Measurements from ENCODE around the gene G6PD. TPM values are rescaled to one million over a fixed set of nuclear protein-coding genes. Genes with fewer than 3 reads are reported as not detected.

The G6PD gene
- total RNA-seq, 1 donor from 2014 or later, result 47.7 TPM

- Mint-ChIP-seq H3K9me3 (ENCODE audit: low read depth) (peaks cover 4% of the 10 kb centered on the region), H3K27ac (no peak overlapping the region), H3K4me3 (ENCODE audit: low read depth) (peak overlapping the region; percentile 73), H3K4me1 (ENCODE audit: low read depth) (peaks cover 3% of the 10 kb centered on the region), H3K36me3 (ENCODE audit: insufficient read depth) (peaks cover 3% of the 10 kb centered on the region), H3K27me3 (no peaks in the 10 kb centered on the region)
- TF ChIP-seq CTCF (IDR thresholded peaks at IDR 0.05; ENCODE audit: unreplicated experiment), result no peak
- no peak for DNase-seq (ENCODE audit: low spot score, unreplicated experiment)
Measured at GRCh38 chrX:154487518-154488290, 58.9 kb downstream of the G6PD start.

- Mint-ChIP-seq H3K27ac (no peak within 1 kb of the TSS), H3K4me1 (ENCODE audit: low read depth) (peaks cover 3% of the 10 kb centered on the region), H3K36me3 (ENCODE audit: insufficient read depth) (peaks cover 3% of the 10 kb centered on the region), H3K4me3 (ENCODE audit: low read depth) (peak within 1 kb of the TSS; percentile 73), H3K9me3 (ENCODE audit: low read depth) (peaks cover 3% of the 10 kb centered on the region), H3K27me3 (no peaks in the 10 kb centered on the region)
- DNase-seq (ENCODE audit: low spot score, unreplicated experiment), result peak; percentile 60
- no peak for TF ChIP-seq CTCF (IDR thresholded peaks at IDR 0.05; ENCODE audit: unreplicated experiment)
Measured at GRCh38 chrX:154486396-154487207, 60.0 kb downstream of the G6PD start, which contains the start of gene UBL4A. TSS of gene UBL4A (minus strand) at chrX:154486615. CDS start at chrX:154486584, 31 bp downstream.

GRCh38 chrX:154486052-154486395 is 60.6 kb downstream of the G6PD start:
- H3K9me3 Mint-ChIP-seq (ENCODE audit: low read depth), result peaks cover 3% of the 10 kb centered on the region
- H3K4me3 Mint-ChIP-seq (ENCODE audit: low read depth), result peak overlapping the region; percentile 40
- H3K27me3 Mint-ChIP-seq, result no peaks in the 10 kb centered on the region
- no peak for DNase-seq (ENCODE audit: low spot score, unreplicated experiment)
- no peak for TF ChIP-seq CTCF (IDR thresholded peaks at IDR 0.05; ENCODE audit: unreplicated experiment)
- H3K27ac Mint-ChIP-seq, result no peak overlapping the region
- H3K4me1 Mint-ChIP-seq (ENCODE audit: low read depth), result peaks cover 3% of the 10 kb centered on the region
- peaks cover 3% of the 10 kb centered on the region for H3K36me3 Mint-ChIP-seq (ENCODE audit: insufficient read depth)

- Mint-ChIP-seq H3K4me3 (ENCODE audit: low read depth) (peak overlapping the region; percentile 62), H3K36me3 (ENCODE audit: insufficient read depth) (peaks cover 3% of the 10 kb centered on the region), H3K4me1 (ENCODE audit: low read depth) (peaks cover 3% of the 10 kb centered on the region), H3K27ac (no peak overlapping the region), H3K27me3 (no peaks in the 10 kb centered on the region), H3K9me3 (ENCODE audit: low read depth) (peaks cover 3% of the 10 kb centered on the region)
- TF ChIP-seq CTCF (IDR thresholded peaks at IDR 0.05; ENCODE audit: unreplicated experiment), result no peak
- DNase-seq (ENCODE audit: low spot score, unreplicated experiment), result no peak
Measured at GRCh38 chrX:154485150-154486051, 61.2 kb downstream of the G6PD start.

All from progenitor cell of endocrine pancreas (in vitro differentiated cells).